Type B pancreatic cell (in vitro differentiated cells): Measurements from ENCODE around the gene NT5DC3. TPM values are rescaled to one million over a fixed set of nuclear protein-coding genes. Genes with fewer than 3 reads are reported as not detected.

ENCODE experiments used
- DNase-seq: peaks from one replicate; pipeline ENCODE4 v3.0.0; 2021; ENCODE audit warnings: mixed read lengths; ENCODE audit not compliant: unreplicated experiment; ENCODE audit errors: extremely low spot score
- H3K27ac Mint-ChIP-seq: 2 replicates; pipeline ENCODE4 v1.8.0; 2021; ENCODE audit warnings: mild to moderate bottlenecking, mixed read lengths
- H3K27me3 Mint-ChIP-seq: 2 replicates; pipeline ENCODE4 v1.8.0; 2021; ENCODE audit warnings: mixed read lengths
- H3K36me3 Mint-ChIP-seq: 2 replicates; pipeline ENCODE4 v1.8.0; 2021; ENCODE audit warnings: mixed read lengths
- H3K4me1 Mint-ChIP-seq: one replicate; pipeline ENCODE4 v1.8.0; 2021; ENCODE audit warnings: mixed read lengths; ENCODE audit not compliant: unreplicated experiment
- H3K4me3 Mint-ChIP-seq: 2 replicates; pipeline ENCODE4 v1.8.0; 2021; ENCODE audit warnings: mild to moderate bottlenecking, mixed read lengths
- H3K9me3 Mint-ChIP-seq: 2 replicates; pipeline ENCODE4 v1.8.0; 2021; ENCODE audit warnings: mixed read lengths
- total RNA-seq: library from RNA; stranded (reverse); gene quantifications from 2 replicates; pipeline ENCODE4 v1.2.1, GENCODE V29; 2021; ENCODE audit warnings: low replicate concordance
- TF ChIP-seq, protein P1 (sequence below): fragments of 200-600 bp; sonication (generic); conservative IDR thresholded peaks from 2 replicates; pipeline ENCODE4 v1.5.0; 2021; ENCODE audit warnings: antibody characterized with exemption, mild to moderate bottlenecking

NT5DC3 gene
- total RNA-seq, 1 donor from 2014 or later = 16.3 TPM

DNA sequence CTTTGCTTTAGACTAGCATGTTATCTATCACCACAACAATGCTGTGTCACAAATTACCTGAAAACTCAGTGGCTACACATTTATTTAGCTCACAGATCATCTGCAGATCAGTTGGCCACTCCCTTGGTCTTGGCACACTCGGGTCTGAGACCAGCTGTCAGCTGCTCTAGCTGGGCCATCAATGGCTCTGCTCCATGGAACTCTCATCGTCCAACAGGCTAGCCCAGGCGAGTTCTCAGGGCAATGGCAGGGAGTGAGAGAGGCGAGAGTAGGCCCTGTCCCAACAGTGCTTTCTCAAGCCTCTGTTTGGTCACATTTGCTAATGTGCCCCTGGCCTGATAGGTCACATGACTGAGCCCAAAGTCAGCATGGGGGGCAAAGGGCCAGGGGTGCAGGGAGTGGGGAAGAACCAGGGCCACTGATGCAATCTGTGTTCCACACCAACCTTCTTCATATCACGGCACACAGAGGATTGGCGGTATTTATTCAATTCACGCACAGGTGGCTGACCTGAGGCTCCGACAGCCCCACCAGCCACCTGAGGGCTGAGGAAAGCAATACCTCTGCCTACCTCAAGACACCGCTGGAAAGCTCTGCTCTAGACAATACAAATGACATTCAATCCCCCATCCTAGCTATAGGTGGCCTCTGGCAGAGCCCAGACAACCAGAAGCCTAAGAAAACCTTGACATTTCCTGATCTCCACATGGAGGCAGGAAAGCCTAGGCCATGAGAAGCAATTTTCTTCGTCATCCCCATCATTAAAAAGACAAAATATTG, 82.5 kb downstream of the NT5DC3 start:
- DNase-seq = no peak
- TF ChIP-seq, protein P1, sequence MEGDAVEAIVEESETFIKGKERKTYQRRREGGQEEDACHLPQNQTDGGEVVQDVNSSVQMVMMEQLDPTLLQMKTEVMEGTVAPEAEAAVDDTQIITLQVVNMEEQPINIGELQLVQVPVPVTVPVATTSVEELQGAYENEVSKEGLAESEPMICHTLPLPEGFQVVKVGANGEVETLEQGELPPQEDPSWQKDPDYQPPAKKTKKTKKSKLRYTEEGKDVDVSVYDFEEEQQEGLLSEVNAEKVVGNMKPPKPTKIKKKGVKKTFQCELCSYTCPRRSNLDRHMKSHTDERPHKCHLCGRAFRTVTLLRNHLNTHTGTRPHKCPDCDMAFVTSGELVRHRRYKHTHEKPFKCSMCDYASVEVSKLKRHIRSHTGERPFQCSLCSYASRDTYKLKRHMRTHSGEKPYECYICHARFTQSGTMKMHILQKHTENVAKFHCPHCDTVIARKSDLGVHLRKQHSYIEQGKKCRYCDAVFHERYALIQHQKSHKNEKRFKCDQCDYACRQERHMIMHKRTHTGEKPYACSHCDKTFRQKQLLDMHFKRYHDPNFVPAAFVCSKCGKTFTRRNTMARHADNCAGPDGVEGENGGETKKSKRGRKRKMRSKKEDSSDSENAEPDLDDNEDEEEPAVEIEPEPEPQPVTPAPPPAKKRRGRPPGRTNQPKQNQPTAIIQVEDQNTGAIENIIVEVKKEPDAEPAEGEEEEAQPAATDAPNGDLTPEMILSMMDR = no peak
- H3K4me3 Mint-ChIP-seq = no peak overlapping the region
- no peaks in the 10 kb centered on the region for H3K9me3 Mint-ChIP-seq
- H3K27me3 Mint-ChIP-seq = no peaks in the 10 kb centered on the region
- no peaks in the 10 kb centered on the region for H3K4me1 Mint-ChIP-seq
- no peaks in the 10 kb centered on the region for H3K36me3 Mint-ChIP-seq
- no peak overlapping the region for H3K27ac Mint-ChIP-seq

DNA sequence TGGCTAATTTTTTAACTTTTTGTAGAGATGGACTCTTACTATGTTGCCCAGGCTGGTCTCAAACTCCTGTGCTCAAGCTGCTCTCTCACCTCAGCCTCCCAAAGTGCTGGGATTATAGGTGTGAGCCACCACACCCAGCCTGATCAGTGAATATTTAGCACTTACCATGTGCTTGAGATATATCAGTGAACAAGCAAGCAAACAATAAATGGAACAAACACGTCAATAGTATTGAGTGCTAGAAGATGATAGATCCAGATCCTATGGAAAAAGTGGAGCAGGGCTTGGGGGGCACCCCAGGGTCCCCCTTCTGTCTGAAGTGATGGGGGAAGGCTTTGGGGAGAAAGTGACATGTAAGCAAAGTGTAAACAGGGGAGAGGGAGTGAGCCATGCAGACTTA, 83.8 kb downstream of the NT5DC3 start:
- no peak overlapping the region for H3K27ac Mint-ChIP-seq
- H3K36me3 Mint-ChIP-seq = no peaks in the 10 kb centered on the region
- H3K4me3 Mint-ChIP-seq = no peak overlapping the region
- no peaks in the 10 kb centered on the region for H3K9me3 Mint-ChIP-seq
- no peaks in the 10 kb centered on the region for H3K27me3 Mint-ChIP-seq
- TF ChIP-seq, protein P1 = no peak
- DNase-seq = no peak
- H3K4me1 Mint-ChIP-seq = no peaks in the 10 kb centered on the region

DNA sequence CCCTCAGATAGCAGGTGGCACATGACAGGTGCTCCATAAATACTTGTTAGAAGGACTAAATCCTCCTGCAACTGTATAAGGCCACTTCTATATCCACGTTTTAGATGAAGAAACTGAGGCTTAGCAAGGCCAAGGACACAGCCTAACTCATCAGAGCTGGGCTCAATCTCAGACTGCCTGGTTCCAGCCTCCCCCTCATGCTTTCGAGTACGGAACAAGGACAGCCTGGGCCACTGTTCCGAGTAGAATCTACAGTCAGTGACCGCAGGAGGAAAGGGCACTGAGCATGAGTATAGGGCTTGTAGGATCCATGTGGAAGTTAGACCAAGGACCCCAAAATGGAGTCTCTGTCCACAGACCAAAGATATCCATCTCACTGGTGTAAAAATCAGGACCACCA, 84.6 kb downstream of the NT5DC3 start:
- H3K9me3 Mint-ChIP-seq = no peaks in the 10 kb centered on the region
- H3K4me3 Mint-ChIP-seq = no peak overlapping the region

DNA sequence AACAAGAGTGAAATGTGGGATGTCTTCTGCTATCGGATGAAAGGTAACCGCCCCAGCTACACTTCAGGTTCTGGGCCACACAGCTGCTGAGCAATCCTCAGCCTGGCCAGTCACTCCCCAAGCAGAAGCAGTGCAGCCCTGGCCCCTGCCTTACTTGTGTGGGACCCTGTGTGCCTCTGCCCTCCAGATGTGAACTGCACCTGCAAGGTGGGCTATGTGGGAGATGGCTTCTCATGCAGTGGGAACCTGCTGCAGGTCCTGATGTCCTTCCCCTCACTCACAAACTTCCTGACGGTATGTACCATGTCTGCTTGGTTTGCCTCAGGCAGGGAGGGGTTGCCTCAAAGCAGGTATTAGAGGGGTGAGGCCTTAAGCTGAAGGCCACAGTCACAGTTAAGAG, 85.6 kb downstream of the NT5DC3 start:
- H3K27ac Mint-ChIP-seq = no peak overlapping the region
- no peaks in the 10 kb centered on the region for H3K36me3 Mint-ChIP-seq
- no peaks in the 10 kb centered on the region for H3K27me3 Mint-ChIP-seq
- DNase-seq = no peak
- TF ChIP-seq, protein P1 = no peak
- H3K4me1 Mint-ChIP-seq = no peaks in the 10 kb centered on the region
- H3K4me3 Mint-ChIP-seq = no peak overlapping the region
- no peaks in the 10 kb centered on the region for H3K9me3 Mint-ChIP-seq

More for the DNA sequence above, 84.6 kb downstream of the NT5DC3 start:
- no peaks in the 10 kb centered on the region for H3K36me3 Mint-ChIP-seq
- TF ChIP-seq, protein P1 = no peak
- no peaks in the 10 kb centered on the region for H3K4me1 Mint-ChIP-seq
- DNase-seq = no peak
- no peaks in the 10 kb centered on the region for H3K27me3 Mint-ChIP-seq
- no peak overlapping the region for H3K27ac Mint-ChIP-seq

DNA sequence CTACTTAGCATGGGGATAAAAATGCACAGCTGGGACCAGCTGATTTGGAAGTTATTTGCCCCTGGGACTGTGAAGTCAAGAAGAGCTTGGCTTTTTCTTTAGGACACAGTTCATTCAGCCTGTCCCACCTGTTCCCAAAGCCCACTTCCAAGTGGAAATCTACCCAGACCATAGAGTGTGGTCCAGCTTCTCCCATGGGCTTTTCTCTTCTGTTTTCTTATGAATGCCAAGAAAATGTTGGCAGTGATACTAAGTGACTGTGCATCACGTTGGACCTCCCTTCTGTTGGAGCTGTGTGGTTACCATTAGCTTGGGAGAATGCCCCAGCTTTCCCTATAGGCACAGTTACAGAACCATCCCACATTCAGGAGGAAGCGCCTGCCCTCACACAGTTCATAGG, 89.4 kb downstream of the NT5DC3 start:
- no peaks in the 10 kb centered on the region for H3K36me3 Mint-ChIP-seq
- DNase-seq = no peak
- no peak overlapping the region for H3K27ac Mint-ChIP-seq
- no peaks in the 10 kb centered on the region for H3K4me1 Mint-ChIP-seq
- no peaks in the 10 kb centered on the region for H3K27me3 Mint-ChIP-seq
- no peak overlapping the region for H3K4me3 Mint-ChIP-seq
- no peaks in the 10 kb centered on the region for H3K9me3 Mint-ChIP-seq
- TF ChIP-seq, protein P1 = no peak
